Mesenteric fat pad (tissue), 1 donor: ENCODE measurements around the gene ERN1. TPM values are rescaled to one million over a fixed set of nuclear protein-coding genes. Genes with fewer than 3 reads are reported as not detected.

Experiments used
- DNase-seq: peaks from one replicate; pipeline ENCODE4 v3.0.0-alpha.2; 2020; ENCODE audit warnings: low spot score
- total RNA-seq: library from RNA; stranded (reverse); fragmentation: NEBNext Ultra II Directional; extraction: Animal tissue kit (Norgen Biotek cat#: 25700); gene quantifications from one replicate; pipeline ENCODE4 v1.2.1, GENCODE V29; 2021
- donor health status: DM: yes; HTN: yes; CAD: no.

Gene ERN1
- total RNA-seq, 1 donor from 2014 or later = 27.1 TPM

GRCh38 chr17:64061178-64061898, 68.6 kb downstream of the ERN1 start:
- no peak for DNase-seq

- no peak for DNase-seq
Measured at GRCh38 chr17:64060331-64060730, 69.6 kb downstream of the ERN1 start.

- DNase-seq = no peak
Measured at GRCh38 chr17:64059756-64060155, 70.2 kb downstream of the ERN1 start.

- DNase-seq = no peak
Measured at GRCh38 chr17:64058621-64059020, 71.3 kb downstream of the ERN1 start.

- DNase-seq = no peak
Measured at GRCh38 chr17:64057701-64058263, 72.2 kb downstream of the ERN1 start.

- DNase-seq = no peak
Measured at GRCh38 chr17:64056269-64057005, 73.5 kb downstream of the ERN1 start.

- no peak for DNase-seq
Measured at GRCh38 chr17:64055183-64056142, 74.5 kb downstream of the ERN1 start.

- no peak for DNase-seq
Measured at GRCh38 chr17:64054304-64054703, 75.6 kb downstream of the ERN1 start.

GRCh38 chr17:64053101-64053500, 76.8 kb downstream of the ERN1 start:
- peak; percentile 71 for DNase-seq

- no peak for DNase-seq
Measured at GRCh38 chr17:64051153-64051552, 78.8 kb downstream of the ERN1 start.

- DNase-seq = no peak
Measured at GRCh38 chr17:64048805-64049204, 81.1 kb downstream of the ERN1 start.

GRCh38 chr17:64045176-64045575, 84.8 kb downstream of the ERN1 start:
- no peak for DNase-seq

- DNase-seq = no peak
Measured at GRCh38 chr17:64042700-64043485, 87.1 kb downstream of the ERN1 start.

GRCh38 chr17:64041912-64042311, 88.0 kb downstream of the ERN1 start:
- DNase-seq = peak; percentile 45

- DNase-seq = peak; percentile 39
Measured at GRCh38 chr17:64040206-64040605, 89.7 kb downstream of the ERN1 start.

GRCh38 chr17:64039106-64039400, 90.9 kb downstream of the ERN1 start:
- DNase-seq = no peak

GRCh38 chr17:64038331-64039105, 91.4 kb downstream of the ERN1 start:
- no peak for DNase-seq

- no peak for DNase-seq
Measured at GRCh38 chr17:64037802-64038201, 92.1 kb downstream of the ERN1 start.

- DNase-seq = no peak
Measured at GRCh38 chr17:64037180-64037579, 92.8 kb downstream of the ERN1 start.
